H7 (cell line): Measurements from ENCODE around the gene TANC2. TPM values are rescaled to one million over a fixed set of nuclear protein-coding genes. Genes with fewer than 3 reads are reported as not detected.
"Not testable (repeated sequence)": the region's sequence is repeated elsewhere in the genome, so short reads cannot be mapped to it uniquely, and the experiment has no call there.

Experiments used
- DNase-seq: peaks from one replicate; pipeline ENCODE4 v3.0.0; 2012
- H3K27me3 ChIP-seq: 2 replicates; pipeline ENCODE4 v1.6.0; 2011; ENCODE audit warnings: mild to moderate bottlenecking, low read length; ENCODE audit not compliant: control insufficient read depth, insufficient read depth
- H3K36me3 ChIP-seq: replicated peaks from 2 replicates; pipeline ENCODE4 v1.5.1; 2011; ENCODE audit warnings: low read length; ENCODE audit not compliant: control insufficient read depth, insufficient read depth
- H3K4me3 ChIP-seq: 2 replicates; pipeline ENCODE4 v1.5.1; 2011; ENCODE audit warnings: low read depth, mild to moderate bottlenecking, control low read depth, low read length, moderate library complexity; ENCODE audit not compliant: insufficient read depth
- total RNA-seq: library from RNA; depleted of rRNA; stranded (reverse); fragments of >200 nt; shearing (Covaris generic); gene quantifications from 2 replicates; pipeline ENCODE4 v1.2.3, GENCODE V29; 2014

The TANC2 gene
- total RNA-seq, 1 experiment from 2014 or later, result 2.1 TPM

DNA sequence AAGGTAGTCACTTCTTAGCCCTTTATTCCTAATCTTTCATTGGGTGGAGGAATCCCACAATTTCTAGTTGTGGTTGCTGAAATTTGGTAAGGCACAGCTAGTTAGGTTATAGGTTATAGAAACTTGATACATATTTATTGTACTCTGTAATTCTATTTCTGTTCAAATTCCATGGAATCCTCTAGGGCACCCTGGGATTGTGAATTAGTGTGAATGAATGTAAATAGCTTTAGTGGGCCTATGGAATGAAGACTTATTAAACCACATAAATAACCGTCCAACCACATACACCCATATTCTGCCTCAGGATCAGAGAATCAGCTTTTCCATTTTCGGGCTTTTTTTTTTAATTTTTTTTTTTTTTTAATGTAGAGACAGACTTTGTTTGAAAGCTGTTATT lies 9.2 kb downstream of the TANC2 start:
- no peak for DNase-seq
- H3K4me3 ChIP-seq, result no peak overlapping the region
- H3K27me3 ChIP-seq, result no peaks in the 10 kb centered on the region
- no peaks in the 10 kb centered on the region for H3K36me3 ChIP-seq

DNA sequence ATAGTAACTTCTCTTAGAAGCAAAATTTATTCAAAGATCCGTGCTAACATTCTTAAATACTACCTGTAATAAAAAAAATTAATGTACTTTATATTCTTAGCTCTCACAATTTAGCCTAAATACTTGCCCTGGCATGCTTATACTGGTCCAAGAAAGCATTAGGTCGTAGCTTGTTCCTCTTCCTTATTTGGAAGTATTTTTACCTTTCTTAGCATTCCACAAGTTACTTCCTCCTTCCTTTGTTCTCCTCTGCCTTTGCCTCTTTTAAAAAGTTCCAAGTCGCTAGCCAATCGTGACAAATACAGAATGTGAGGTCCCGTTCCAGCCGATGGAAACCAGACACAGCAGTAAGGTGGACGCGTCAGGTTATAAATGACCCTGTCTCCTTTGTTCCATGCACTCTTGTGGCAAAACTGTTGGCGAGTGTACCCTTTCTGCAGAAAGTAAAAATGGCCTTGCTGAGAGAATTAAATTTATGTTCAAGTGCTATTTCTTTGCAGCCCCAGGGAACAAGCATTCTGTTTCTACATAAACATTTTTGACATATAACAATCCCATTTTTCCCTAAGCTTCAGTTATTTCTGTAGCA lies 10.7 kb downstream of the TANC2 start:
- not testable (repeated sequence) for H3K4me3 ChIP-seq, DNase-seq, H3K36me3 ChIP-seq, H3K27me3 ChIP-seq

DNA sequence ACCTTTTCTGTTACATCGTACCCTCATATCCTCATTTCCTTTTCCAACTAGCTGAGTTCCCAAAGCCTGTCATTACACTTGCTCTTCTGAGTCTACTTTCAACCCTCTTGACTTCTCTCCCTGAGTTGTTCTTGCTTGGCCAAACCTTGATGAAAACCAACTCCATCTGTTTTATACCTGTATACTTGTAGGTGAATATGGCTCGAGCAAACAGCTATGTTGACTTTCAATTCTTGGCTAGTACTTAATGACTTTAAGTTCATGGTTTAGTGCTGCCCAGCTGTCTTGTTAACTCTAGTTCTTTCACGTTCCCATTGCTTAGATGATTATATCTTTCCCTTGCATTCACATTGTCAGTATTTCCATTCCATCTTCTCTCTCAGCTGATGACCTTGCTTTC lies 14.8 kb downstream of the TANC2 start:
- H3K4me3 ChIP-seq, result no peak overlapping the region
- H3K27me3 ChIP-seq, result peaks cover 7% of the 10 kb centered on the region
- DNase-seq, result no peak
- H3K36me3 ChIP-seq, result no peaks in the 10 kb centered on the region

DNA sequence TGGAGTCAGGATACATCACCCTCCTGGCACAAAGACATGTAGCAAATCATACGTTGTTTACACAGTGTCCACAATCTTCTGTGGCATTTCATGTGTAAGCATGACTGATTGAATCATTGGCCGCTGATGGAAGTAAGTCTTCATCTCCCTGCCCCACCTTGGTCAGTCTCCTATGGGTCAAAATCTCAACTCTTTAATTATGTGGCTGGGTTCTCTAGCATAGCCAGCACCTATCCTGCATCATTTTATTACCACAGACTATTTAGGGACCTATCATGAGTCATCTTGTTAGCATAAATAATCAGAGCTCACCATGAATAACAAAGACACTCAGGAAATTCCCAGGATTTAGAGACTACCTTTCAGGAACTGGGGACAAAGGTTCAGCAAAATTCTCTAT lies 15.9 kb downstream of the TANC2 start:
- H3K4me3 ChIP-seq, result no peak overlapping the region
- H3K36me3 ChIP-seq, result no peaks in the 10 kb centered on the region
- no peak for DNase-seq
- peaks cover 7% of the 10 kb centered on the region for H3K27me3 ChIP-seq

DNA sequence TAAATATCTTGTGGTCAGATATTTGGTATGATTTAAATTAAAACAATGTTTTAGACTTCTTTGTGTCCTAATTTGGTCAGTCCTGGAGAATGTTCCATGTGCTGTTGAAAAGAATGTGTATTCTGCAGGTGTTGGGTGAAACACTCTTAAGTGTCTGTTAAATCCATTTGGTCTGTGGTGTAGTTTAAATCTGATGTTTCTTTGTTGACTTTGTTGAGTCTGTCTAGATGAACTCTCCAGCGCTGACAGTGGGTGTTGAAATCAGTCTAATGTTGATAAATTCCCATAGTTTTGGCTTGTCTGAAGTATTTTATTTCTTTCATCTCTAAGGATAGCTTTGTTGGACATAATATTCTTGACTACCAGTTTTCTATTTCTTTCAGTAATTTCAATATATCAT lies 18.8 kb downstream of the TANC2 start:
- Histone ChIP-seq H3K36me3 (no peaks in the 10 kb centered on the region), H3K27me3 (peaks cover 7% of the 10 kb centered on the region), H3K4me3 (no peak overlapping the region)
- DNase-seq, result no peak

DNA sequence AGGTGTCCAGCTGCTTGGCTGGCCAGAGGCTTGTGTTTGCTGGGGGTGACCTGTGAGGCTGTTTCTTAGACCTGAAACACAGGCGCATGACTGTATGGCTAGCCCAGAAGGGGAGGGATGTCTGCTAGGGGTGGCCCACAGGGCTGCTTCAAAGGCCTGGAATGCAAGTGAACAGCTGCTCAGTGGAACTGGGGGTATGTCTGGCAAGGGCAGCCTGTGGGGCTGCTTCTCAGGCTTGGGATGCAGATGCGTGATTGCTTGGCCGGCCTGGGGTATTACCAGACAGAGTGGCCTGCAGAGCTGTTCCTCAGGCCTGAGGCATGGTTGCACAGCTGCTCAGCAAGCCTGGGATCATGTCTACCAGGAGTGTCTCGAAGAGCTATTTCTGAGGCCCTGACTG lies 20.5 kb downstream of the TANC2 start:
- H3K4me3 ChIP-seq, result no peak overlapping the region
- H3K27me3 ChIP-seq, result peaks cover under 1% of the 10 kb centered on the region; the same call in 1 of the 2 replicates
- H3K36me3 ChIP-seq, result no peaks in the 10 kb centered on the region
- DNase-seq, result no peak

DNA sequence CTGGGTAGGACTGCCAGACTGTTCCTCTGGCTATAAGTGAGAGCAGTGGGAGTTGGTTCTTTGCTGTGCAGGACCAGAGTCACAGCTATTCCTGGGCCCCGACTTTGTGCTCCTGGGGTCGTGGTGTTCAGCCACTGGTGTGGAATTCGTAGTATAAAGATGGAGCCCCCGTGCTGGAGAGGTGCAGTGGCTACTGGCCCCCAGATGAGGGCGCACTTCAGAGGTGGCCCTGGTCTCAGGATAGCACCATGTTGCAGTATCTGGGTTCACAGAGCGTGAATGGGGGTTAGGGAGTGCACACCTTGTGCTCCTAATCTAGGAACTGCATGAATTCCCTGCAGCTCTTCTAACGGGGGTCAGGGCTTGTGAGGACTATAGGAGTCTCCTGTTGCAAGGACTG lies 21.1 kb downstream of the TANC2 start:
- no peaks in the 10 kb centered on the region for H3K27me3 ChIP-seq
- H3K4me3 ChIP-seq, result no peak overlapping the region
- DNase-seq, result peak; percentile 28
- no peaks in the 10 kb centered on the region for H3K36me3 ChIP-seq

DNA sequence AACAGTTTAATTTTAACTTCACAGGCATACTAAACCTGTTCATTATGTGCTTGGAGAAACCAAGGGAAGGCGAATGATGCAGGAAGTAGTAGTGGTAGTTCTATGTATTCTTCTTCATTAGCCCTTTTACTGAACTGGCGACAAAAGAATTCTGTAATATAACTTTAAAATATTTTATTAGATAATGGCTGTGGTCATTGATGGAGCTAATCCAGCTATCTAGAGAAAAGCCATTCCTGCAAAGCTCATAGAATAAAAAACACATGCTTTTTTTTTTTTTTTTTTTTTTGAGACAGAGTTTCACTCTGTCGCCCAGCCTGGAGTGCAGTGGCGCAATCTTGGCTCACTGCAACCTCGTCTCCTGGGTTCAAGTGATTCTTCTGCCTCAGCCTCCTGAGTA lies 23.5 kb downstream of the TANC2 start:
- Histone ChIP-seq H3K36me3 (no peaks in the 10 kb centered on the region), H3K27me3 (no peaks in the 10 kb centered on the region), H3K4me3 (no peak overlapping the region)
- no peak for DNase-seq

DNA sequence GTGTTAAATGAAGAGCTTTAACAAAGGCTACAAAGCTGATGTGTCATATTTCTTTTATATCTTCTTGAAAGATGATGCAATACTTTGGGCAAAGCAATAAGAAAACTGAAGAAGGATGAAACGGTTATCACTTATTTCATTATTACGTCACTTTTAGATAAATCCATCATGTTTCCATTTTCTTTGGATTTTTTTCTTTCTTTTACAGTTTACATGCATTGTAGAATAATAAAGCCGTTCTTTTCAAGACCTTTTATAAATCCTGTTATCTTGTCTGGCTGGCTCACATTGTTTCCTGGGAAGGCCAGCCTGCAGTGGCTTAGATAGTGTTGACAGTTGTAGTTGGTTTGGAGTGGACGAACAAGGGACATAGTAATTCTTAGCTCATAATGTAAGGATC lies 28.9 kb downstream of the TANC2 start:
- H3K4me3 ChIP-seq, result no peak overlapping the region
- no peak for DNase-seq
- H3K27me3 ChIP-seq, result no peaks in the 10 kb centered on the region
- no peaks in the 10 kb centered on the region for H3K36me3 ChIP-seq

DNA sequence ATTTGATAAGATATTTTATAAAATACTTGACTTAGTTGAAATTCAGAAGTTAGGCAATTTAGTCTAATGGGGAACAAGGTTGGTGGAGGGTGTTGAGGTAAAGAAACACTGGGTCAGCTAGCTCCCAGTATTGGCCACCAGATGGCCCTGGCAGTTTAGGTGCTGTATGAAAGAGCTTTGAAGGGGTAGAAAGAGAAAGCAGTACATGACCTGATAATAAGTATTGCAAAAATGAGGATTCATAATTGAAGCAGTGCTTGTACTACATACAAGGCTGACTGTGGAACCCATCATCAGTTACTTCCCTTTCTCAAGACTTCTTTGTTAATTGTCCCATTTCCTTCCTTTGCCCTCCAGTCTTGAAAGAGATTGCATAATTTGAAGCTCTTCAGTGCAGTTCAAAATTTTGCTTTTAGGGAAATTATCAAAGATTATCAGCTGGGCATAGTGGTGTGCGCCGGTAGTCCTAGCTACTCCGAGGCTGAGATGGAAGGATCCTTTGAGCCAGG lies 29.4 kb downstream of the TANC2 start:
- no peak overlapping the region for H3K4me3 ChIP-seq
- H3K36me3 ChIP-seq, result no peaks in the 10 kb centered on the region
- peak; percentile 54 for DNase-seq

DNA sequence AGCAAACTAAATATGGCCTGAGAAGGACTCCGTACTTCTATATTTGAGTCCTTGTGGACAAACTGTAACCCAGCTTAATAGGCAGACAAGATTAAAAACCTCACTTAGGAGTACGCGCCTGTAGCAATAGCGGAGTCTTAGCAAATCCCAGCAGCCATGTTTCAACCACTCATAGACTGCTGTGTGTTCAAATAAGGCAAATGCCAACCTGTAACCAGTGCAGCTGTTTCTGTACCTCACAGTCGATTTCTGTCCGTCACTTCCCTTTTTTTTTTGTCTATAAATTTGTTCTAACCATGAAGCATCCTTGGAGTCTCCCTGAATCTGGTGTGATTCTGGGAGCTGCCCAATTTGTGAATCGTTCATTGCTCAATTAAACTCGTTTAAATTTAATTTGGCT lies 30.2 kb downstream of the TANC2 start:
- no peak overlapping the region for H3K4me3 ChIP-seq
- H3K27me3 ChIP-seq, result no peaks in the 10 kb centered on the region
- no peaks in the 10 kb centered on the region for H3K36me3 ChIP-seq
- DNase-seq, result no peak

More for the DNA sequence above, 29.4 kb downstream of the TANC2 start:
- no peaks in the 10 kb centered on the region for H3K27me3 ChIP-seq

DNA sequence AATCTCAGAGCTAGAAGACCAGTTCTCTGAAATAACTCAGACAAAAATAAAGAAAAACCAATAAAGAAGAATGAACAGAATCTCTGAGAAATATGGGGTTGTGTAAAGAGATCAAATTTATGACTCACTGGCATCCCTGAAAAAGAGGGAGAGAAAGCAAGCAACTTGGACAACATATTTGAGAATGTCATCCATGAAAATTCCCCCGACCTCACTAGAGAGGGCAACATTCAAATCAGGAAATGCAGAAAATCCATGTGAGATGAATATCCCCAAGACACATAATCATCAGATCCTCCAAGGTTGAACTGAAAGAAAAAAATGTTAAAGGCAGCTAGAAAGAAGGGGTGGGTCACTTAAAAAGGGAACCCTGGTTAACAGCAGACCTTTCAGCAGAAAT lies 32.1 kb downstream of the TANC2 start:
- no peaks in the 10 kb centered on the region for H3K36me3 ChIP-seq
- no peaks in the 10 kb centered on the region for H3K27me3 ChIP-seq
- no peak for DNase-seq
- no peak overlapping the region for H3K4me3 ChIP-seq

DNA sequence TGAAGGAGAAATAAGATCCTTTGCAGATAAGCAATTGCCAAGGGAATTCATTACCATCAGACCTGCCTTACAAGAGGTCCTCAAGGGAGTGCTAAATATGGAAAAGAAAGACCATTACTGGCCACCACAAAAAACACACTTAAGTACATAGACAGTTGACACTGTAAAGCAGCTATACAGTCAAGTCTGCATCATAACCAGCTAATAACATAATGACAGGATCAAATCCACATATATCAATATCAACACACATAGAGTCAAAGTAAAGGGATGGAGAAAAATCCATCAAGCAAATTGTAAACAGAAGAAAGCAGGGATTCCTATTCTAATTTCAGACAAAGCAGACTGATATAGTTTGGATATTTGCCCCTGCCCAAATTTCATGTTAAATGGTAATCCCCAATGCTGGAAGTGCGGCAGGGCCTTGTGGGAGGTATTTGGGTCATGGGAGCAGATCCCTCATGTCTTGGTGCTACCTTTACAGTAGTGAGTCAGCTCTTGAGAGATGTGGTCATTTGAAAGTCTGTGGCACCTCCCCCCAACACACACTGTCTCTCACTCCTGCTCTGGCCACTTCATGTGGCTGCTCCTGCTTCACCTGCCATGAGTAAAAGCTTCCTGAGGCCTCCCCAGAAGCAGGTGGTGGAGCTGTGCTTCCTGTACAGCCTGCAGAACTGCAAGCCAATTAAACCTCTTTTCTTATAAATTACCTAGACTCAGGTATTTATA lies 32.8 kb downstream of the TANC2 start:
- no peak for DNase-seq
- no peak overlapping the region for H3K4me3 ChIP-seq
- no peaks in the 10 kb centered on the region for H3K27me3 ChIP-seq
- no peaks in the 10 kb centered on the region for H3K36me3 ChIP-seq

DNA sequence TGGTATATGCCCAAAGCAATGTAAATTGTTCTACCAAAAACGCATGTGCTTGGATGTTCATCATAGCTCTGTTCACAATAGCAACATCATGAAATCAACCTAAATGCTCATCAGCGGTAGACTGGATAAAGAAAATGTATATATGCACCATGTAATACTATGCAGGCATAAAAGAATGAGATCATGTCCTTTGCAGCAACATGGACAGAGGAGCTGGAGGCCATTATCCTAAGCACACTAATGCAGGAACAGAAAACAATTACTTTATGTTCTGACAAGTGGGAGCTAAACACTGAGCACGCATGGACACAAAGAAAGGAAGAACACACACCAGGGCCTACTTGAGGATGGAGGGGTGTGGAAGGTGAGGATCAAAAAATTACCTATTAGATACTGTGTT lies 33.7 kb downstream of the TANC2 start:
- no peak overlapping the region for H3K4me3 ChIP-seq

DNA sequence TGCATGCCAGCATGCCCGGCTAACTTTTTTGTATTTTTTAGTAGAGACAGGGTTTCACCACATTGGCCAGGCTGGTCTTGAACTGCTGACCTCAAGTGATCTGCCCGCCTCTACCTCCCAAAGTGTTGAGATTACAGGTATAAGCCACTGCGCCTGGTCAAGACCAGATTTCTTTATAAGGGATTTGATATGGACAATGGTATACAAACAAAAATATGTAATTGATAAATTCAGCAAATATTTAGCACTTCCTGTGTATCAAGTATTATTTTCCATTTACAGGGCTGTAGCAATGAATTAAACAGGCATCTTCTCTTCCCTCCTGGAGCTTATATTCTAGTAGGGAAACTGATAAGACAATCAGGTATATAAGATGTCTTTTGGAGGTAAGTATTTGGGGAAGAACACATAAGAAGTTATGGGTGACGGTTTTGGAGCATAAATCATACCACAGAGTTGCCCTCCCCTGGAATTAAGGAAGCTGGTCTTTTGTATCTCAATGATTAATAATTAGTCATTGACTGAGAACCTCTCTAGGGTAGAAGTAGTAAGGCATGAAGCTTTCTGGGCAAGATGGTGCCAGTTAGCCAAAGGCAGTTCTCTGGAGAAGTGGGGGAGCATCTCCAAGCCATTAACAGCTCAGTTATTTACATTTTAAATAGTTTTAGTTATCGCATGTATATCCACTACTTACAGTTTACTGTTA lies 35.8 kb downstream of the TANC2 start:
- no peaks in the 10 kb centered on the region for H3K27me3 ChIP-seq
- no peak overlapping the region for H3K4me3 ChIP-seq
- no peak for DNase-seq
- no peaks in the 10 kb centered on the region for H3K36me3 ChIP-seq

More for the DNA sequence above, 33.7 kb downstream of the TANC2 start:
- no peaks in the 10 kb centered on the region for H3K27me3 ChIP-seq
- H3K36me3 ChIP-seq, result no peaks in the 10 kb centered on the region
- no peak for DNase-seq
